Neural cell (in vitro differentiated cells): ENCODE data around the gene NOPCHAP1.

Source experiments
- EP300 ChIP-seq: fragments of 450-650 bp; conservative IDR thresholded peaks from 2 replicates; pipeline ENCODE4 v1.6.1; 2014; ENCODE audit warnings: antibody characterized with exemption, mild to moderate bottlenecking, moderate library complexity; ENCODE audit not compliant: poor library complexity, severe bottlenecking
- EZH2 ChIP-seq: fragments of 200-600, 300-800 bp; shearing (Covaris generic), sonication (generic); IDR thresholded peaks from 2 replicates; pipeline ENCODE4 v1.6.1; 2014; ENCODE audit warnings: antibody characterized with exemption, low read length, borderline replicate concordance, mild to moderate bottlenecking; ENCODE audit not compliant: insufficient read depth, poor library complexity, severe bottlenecking
- TF ChIP-seq, protein P1 (sequence below): fragments of 450-650 bp; IDR thresholded peaks from 2 replicates; pipeline ENCODE4 v1.5.1; 2014; ENCODE audit warnings: antibody characterized with exemption, mild to moderate bottlenecking, moderate library complexity; ENCODE audit not compliant: poor library complexity, severe bottlenecking

DNA sequence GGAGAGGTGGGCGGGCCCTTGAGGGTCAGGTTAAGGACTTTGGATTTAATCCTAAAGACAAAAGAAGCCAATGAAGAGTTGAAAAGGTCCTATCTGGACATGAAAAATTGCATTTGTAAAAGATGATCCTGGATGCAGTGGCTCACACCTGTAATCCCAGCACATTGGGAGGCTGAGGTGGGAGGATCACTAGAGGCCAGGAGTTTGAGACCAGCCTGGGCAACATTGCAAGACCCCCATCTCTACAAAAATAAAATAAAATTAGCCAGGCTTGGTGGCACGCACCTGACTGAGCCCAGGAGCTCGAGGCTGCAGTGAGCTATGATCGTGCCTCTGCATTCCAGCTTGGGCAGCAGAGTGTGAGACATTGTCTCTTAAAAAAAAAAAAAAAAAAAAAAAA lies 25.7 kb upstream of the NOPCHAP1 start:
- TF ChIP-seq EZH2 (no peak), EP300 (no peak)
- TF ChIP-seq, protein P1, sequence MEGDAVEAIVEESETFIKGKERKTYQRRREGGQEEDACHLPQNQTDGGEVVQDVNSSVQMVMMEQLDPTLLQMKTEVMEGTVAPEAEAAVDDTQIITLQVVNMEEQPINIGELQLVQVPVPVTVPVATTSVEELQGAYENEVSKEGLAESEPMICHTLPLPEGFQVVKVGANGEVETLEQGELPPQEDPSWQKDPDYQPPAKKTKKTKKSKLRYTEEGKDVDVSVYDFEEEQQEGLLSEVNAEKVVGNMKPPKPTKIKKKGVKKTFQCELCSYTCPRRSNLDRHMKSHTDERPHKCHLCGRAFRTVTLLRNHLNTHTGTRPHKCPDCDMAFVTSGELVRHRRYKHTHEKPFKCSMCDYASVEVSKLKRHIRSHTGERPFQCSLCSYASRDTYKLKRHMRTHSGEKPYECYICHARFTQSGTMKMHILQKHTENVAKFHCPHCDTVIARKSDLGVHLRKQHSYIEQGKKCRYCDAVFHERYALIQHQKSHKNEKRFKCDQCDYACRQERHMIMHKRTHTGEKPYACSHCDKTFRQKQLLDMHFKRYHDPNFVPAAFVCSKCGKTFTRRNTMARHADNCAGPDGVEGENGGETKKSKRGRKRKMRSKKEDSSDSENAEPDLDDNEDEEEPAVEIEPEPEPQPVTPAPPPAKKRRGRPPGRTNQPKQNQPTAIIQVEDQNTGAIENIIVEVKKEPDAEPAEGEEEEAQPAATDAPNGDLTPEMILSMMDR: no peak
